Stomach (tissue), 9 donors: Measurements from ENCODE around the gene XYLB. TPM values are rescaled to one million over a fixed set of nuclear protein-coding genes. Genes with fewer than 3 reads are reported as not detected.

Experiments
- DNase-seq, 2 donors: peaks; one replicate each; pipeline versions ENCODE4 v3.0.0 to v3.0.0-alpha.2; 2013 to 2019
- H3K27ac ChIP-seq, 5 donors: fragments of 200-600 bp in 4 of 5; sonication (generic) in 4 of 5; one replicate each; pipeline ENCODE4 v1.5.1; 2013 to 2019; ENCODE audit warnings: mild to moderate bottlenecking in 1 of 5, moderate library complexity in 1 of 5
- H3K27me3 ChIP-seq, 3 donors: fragments of 200-600 bp; sonication (generic); one replicate each; pipeline ENCODE4 v1.5.1; 2017 to 2019; ENCODE audit warnings: mixed run types in 1 of 3
- H3K36me3 ChIP-seq, 4 donors: fragments of 200-600 bp; sonication (generic); 1 replicate in 3 of 4; 2 replicates in 1 of 4; pipeline ENCODE4 v1.5.1; 2016 to 2019
- H3K4me1 ChIP-seq, 4 donors: fragments of 200-600 bp; sonication (generic); one replicate each; pipeline ENCODE4 v1.5.1; 2016 to 2019
- H3K4me3 ChIP-seq, 4 donors: fragments of 200-600 bp; sonication (generic) in 3 of 4; one replicate each; pipeline ENCODE4 v1.5.1; 2016 to 2019; ENCODE audit warnings: mild to moderate bottlenecking in 1 of 4
- H3K9me3 ChIP-seq, 4 donors: fragments of 200-600 bp; sonication (generic); one replicate each; pipeline ENCODE4 v1.5.1; 2016 to 2019
- CTCF ChIP-seq, 7 experiments: fragments of 450-650 bp in 4 of 7; fragments of 200-600 bp in 3 of 7; sonication (generic) in 3 of 7; IDR thresholded peaks; one replicate each; pipeline ENCODE4 v1.5.1; 2016 to 2019; ENCODE audit warnings: antibody characterized with exemption in 7 of 7, control low read depth in 2 of 7, mild to moderate bottlenecking in 1 of 7
- EP300 ChIP-seq: sonication (generic); formaldehyde crosslinking; IDR thresholded peaks from one replicate; pipeline ENCODE4 v1.6.1; 2017; ENCODE audit warnings: antibody characterized with exemption
- POLR2A ChIP-seq, 4 donors: fragments of 450-650 bp; IDR thresholded peaks; one replicate each; pipeline ENCODE4 v1.6.1; 2016; ENCODE audit warnings: antibody characterized with exemption in 4 of 4, control low read depth in 2 of 4, mild to moderate bottlenecking in 1 of 4, moderate library complexity in 1 of 4
- POLR2AphosphoS5 ChIP-seq, 3 donors: sonication (generic); formaldehyde crosslinking; IDR thresholded peaks; one replicate each; pipeline ENCODE4 v1.6.1; 2016; ENCODE audit warnings: antibody characterized with exemption in 3 of 3
- WGBS, 5 donors: extraction: QIAGEN DNeasy Blood & Tissue Kit in 3 of 5; methylation state at CpG; one replicate each; pipeline versions ENCODE4 v1.1.5 to v1.1.7; 2013 to 2018; 5-methylcytosine and 5-hydroxymethylcytosine counted together
- intact Hi-C: fragments of 100-400 bp; cut with DNase I; formaldehyde crosslinking; loops from one replicate; pipeline ENCODE4 v1.15.1; 2023; ENCODE audit warnings: low total_unique reads
- polyA plus RNA-seq, 3 donors: library from polyadenylated mRNA; stranded (reverse); fragments of 200-250 nt; gene quantifications; one replicate each; pipeline ENCODE4 v1.2.3, GENCODE V29; 2013
- total RNA-seq, 5 donors: library from RNA; depleted of rRNA; stranded (reverse); fragments of >200 nt; gene quantifications; one replicate each; pipeline versions ENCODE4 v1.1.0 to v1.2.3, GENCODE V29; 2014 to 2016
- donor health status: healthy with polysubstance abuse.
- donor health status: Bipolar disorder and iron deficiency.
- donor health status: healthy.

Gene XYLB
- total and polyA plus RNA-seq, 8 donors: 1.1 to 41.6 (median 3.6) TPM

- H3K27ac ChIP-seq: no peak overlapping the region
- no peaks in the 10 kb centered on the region for H3K4me1 ChIP-seq
- no peaks in the 10 kb centered on the region for H3K27me3 ChIP-seq
- intact Hi-C loops: no loop called here
- no peaks in the 10 kb centered on the region for H3K36me3 ChIP-seq
- no peak for DNase-seq
- WGBS, 5 donors: 43 to 60% (median 51%) methylated on average over 4 of the region's 4 CpGs
- TF ChIP-seq EP300 (no peak), POLR2A (IDR thresholded peaks at IDR 0.05) (no peak), POLR2AphosphoS5 (IDR thresholded peaks at IDR 0.05) (no peak), CTCF (IDR thresholded peaks at IDR 0.05) (no peak)
- H3K9me3 ChIP-seq: no peaks in the 10 kb centered on the region
- H3K4me3 ChIP-seq: no peak overlapping the region
These were observed 32.3 kb upstream of the XYLB start for GRCh38 chr3:38314112-38314763.

- intact Hi-C loops: no loop called here
- H3K9me3 ChIP-seq: no peaks in the 10 kb centered on the region
- WGBS, 5 donors: 63 to 77% (median 72%) methylated on average over 3 to 5 of the region's 5 CpGs
- H3K36me3 ChIP-seq: no peaks in the 10 kb centered on the region
- no peaks in the 10 kb centered on the region for H3K27me3 ChIP-seq
- DNase-seq: no peak
- no peak overlapping the region for H3K4me3 ChIP-seq
- no peak overlapping the region for H3K27ac ChIP-seq
- TF ChIP-seq CTCF (IDR thresholded peaks at IDR 0.05) (no peak), EP300 (no peak), POLR2AphosphoS5 (IDR thresholded peaks at IDR 0.05) (no peak), POLR2A (IDR thresholded peaks at IDR 0.05) (no peak)
- no peaks in the 10 kb centered on the region for H3K4me1 ChIP-seq
These were observed 31.7 kb upstream of the XYLB start for GRCh38 chr3:38314764-38315487.

- no peaks in the 10 kb centered on the region for H3K36me3 ChIP-seq
- no peak overlapping the region for H3K4me3 ChIP-seq
- no peak for TF ChIP-seq CTCF (IDR thresholded peaks at IDR 0.05)
- no peak for TF ChIP-seq EP300
- TF ChIP-seq POLR2AphosphoS5 (IDR thresholded peaks at IDR 0.05): no peak
- no peak for TF ChIP-seq POLR2A (IDR thresholded peaks at IDR 0.05)
- 67 to 86% (median 82%) methylated on average over 4 to 10 of the region's 10 CpGs for WGBS, 5 donors
- H3K27ac ChIP-seq: no peak overlapping the region
- H3K4me1 ChIP-seq: no peaks in the 10 kb centered on the region
- intact Hi-C loops: no loop called here
- no peaks in the 10 kb centered on the region for H3K27me3 ChIP-seq
- no peaks in the 10 kb centered on the region for H3K9me3 ChIP-seq
- DNase-seq: no peak
These were observed 30.9 kb upstream of the XYLB start for GRCh38 chr3:38315488-38316230.

- H3K9me3 ChIP-seq: no peaks in the 10 kb centered on the region
- H3K4me1 ChIP-seq: no peaks in the 10 kb centered on the region
- H3K4me3 ChIP-seq: no peak overlapping the region
- H3K27me3 ChIP-seq: no peaks in the 10 kb centered on the region
- intact Hi-C loops: no loop called here
- DNase-seq: no peak
- 62 to 73% (median 70%) methylated on average over 22 of the region's 22 CpGs for WGBS, 5 donors
- H3K36me3 ChIP-seq: no peaks in the 10 kb centered on the region
- TF ChIP-seq EP300 (no peak), POLR2A (IDR thresholded peaks at IDR 0.05) (no peak)
- H3K27ac ChIP-seq: no peak overlapping the region
These were observed 30.0 kb upstream of the XYLB start for GRCh38 chr3:38316356-38317191.
